ENCODE data around the gene POC1A. TPM values are rescaled to one million over a fixed set of nuclear protein-coding genes. Genes with fewer than 3 reads are reported as not detected.
A peak's percentile ranks its signal among the peaks of the same experiment; 100 is the strongest.

The POC1A gene
- total RNA-seq, 1 experiment from 2014 or later, result 43.0 TPM

DNA sequence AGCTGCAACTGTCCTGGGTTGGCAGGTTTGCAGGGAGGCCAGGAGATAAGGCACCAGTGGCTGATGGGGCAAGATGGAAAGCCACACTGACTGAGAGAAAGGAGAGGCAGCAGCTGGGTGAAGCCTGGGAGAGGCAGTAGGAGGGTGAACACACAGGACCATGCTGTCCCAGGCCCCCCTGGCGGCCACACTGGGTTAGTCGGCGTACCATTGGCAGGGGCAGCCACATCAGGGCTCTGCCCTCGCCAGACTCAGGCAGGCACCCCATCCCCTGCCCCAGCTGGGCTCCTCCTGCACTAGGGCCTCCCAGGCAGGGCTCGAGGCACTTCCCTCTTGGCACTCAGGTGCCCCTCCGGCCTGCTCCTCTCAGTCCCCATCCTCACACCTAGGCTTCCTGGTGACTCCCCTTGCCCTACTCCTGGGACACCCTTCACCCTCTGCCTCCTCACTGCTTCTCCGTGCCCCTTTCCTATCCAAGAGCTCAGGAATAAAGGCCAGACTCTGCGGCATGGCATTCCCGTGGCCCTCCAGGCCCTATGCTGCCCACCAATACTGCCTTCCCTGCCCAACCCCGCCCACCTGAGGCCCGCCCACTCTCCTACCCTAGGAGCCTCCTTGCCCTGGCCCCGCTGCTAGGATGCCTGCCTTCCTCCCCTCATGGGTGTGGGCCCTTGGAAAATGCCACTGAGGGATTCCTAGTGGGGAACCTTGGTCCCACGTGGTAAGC, 69.1 kb downstream of the POC1A start:
- no peak overlapping the region for H2AFZ ChIP-seq (ENCODE audit: low read length)
- no peaks in the 10 kb centered on the region for H3K9me2 ChIP-seq (replicated peaks; ENCODE audit: low read length)
- H3K27me3 ChIP-seq (ENCODE audit: low read length), result no peaks in the 10 kb centered on the region
- CTCF ChIA-PET, result no interaction called here
- H3K79me2 ChIP-seq (ENCODE audit: low read length), result no peaks in the 10 kb centered on the region
- DNase-seq (no peak), ATAC-seq (peak; percentile 39; the same call in 1 of the 2 replicates)
- H3K4me1 ChIP-seq (ENCODE audit: insufficient read depth, low read length), result peaks cover 8% of the 10 kb centered on the region
- H3K36me3 ChIP-seq (ENCODE audit: low read depth, low read length), result no peaks in the 10 kb centered on the region; the same call in 1 of the 2 replicates
- H4K20me1 ChIP-seq (ENCODE audit: low read length), result no peaks in the 10 kb centered on the region
- no peak overlapping the region for H3K4me3 ChIP-seq (ENCODE audit: low read length)
- no peaks in the 10 kb centered on the region for H3K9me3 ChIP-seq (ENCODE audit: low read length)
- H3K27ac ChIP-seq (ENCODE audit: low read length), result no peak overlapping the region
- no peak overlapping the region for H3K9ac ChIP-seq (ENCODE audit: low read length)
- no TSS peak for BruUV-seq (replicated peaks)
- POLR2A ChIA-PET (ENCODE audit: unreplicated experiment), result no interaction called here
- intact Hi-C loops (cut with micrococcal nuclease), result no loop called here
- no peak for TF ChIP-seq EZH2 (IDR thresholded peaks at IDR 0.05; ENCODE audit: low read length, unreplicated experiment)
- TF ChIP-seq, protein P1, sequence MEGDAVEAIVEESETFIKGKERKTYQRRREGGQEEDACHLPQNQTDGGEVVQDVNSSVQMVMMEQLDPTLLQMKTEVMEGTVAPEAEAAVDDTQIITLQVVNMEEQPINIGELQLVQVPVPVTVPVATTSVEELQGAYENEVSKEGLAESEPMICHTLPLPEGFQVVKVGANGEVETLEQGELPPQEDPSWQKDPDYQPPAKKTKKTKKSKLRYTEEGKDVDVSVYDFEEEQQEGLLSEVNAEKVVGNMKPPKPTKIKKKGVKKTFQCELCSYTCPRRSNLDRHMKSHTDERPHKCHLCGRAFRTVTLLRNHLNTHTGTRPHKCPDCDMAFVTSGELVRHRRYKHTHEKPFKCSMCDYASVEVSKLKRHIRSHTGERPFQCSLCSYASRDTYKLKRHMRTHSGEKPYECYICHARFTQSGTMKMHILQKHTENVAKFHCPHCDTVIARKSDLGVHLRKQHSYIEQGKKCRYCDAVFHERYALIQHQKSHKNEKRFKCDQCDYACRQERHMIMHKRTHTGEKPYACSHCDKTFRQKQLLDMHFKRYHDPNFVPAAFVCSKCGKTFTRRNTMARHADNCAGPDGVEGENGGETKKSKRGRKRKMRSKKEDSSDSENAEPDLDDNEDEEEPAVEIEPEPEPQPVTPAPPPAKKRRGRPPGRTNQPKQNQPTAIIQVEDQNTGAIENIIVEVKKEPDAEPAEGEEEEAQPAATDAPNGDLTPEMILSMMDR (conservative IDR thresholded peaks at IDR 0.05; ENCODE audit: low read depth, low read length), result 0 out of 2 replicates have a peak, but pooled peaks have one; percentile 28
- no peak for TF ChIP-seq EZH2phosphoT487 (IDR thresholded peaks at IDR 0.05; ENCODE audit: borderline replicate concordance, low read length)
- no peak overlapping the region for H3K4me2 ChIP-seq (ENCODE audit: low read length)
- H3F3A ChIP-seq (ENCODE audit: low read length, unreplicated experiment), result no peaks in the 10 kb centered on the region

DNA sequence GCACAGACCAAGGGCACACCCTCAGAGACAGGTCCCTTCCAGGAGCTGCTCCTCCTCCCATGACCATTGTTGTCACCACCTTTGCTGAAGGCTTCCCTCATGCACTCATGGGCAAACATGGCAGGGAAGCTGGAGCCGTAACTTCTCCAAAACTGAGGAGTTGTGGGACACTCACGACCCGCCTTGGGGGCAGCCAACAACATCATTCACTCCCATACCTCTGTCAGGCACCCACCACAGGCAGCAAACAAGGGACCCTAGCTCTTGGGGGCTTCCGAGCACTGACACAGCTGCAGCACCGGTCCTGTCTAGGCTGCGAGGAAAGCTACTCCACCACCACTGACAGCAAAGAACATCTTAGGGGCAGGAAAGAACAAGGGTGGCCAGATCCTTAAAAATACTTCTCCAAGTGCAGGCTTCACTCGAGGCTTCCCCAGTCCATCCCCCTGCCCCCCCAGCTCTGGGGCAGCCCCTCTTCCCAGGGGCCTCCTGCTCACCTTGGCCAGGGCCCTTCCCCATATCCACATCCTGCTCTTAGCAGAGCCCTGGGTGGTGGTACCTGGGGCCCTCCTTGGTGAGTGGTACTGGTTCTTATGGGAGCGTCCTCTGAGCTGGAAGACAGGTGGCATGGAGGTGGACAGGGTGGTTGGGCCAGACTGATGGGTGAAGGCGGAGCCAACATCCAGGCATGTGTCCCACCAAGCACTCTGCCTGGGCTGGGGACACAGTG, 69.8 kb downstream of the POC1A start:
- Histone ChIP-seq H3K9ac (ENCODE audit: low read length) (no peak overlapping the region), H3K4me1 (ENCODE audit: insufficient read depth, low read length) (peaks cover under 1% of the 10 kb centered on the region; the same call in 1 of the 2 replicates), H3K27me3 (ENCODE audit: low read length) (no peaks in the 10 kb centered on the region), H2AFZ (ENCODE audit: low read length) (no peak overlapping the region), H3K9me3 (ENCODE audit: low read length) (no peaks in the 10 kb centered on the region), H3F3A (ENCODE audit: low read length, unreplicated experiment) (no peaks in the 10 kb centered on the region), H3K9me2 (replicated peaks; ENCODE audit: low read length) (no peaks in the 10 kb centered on the region), H3K27ac (ENCODE audit: low read length) (no peak overlapping the region), H4K20me1 (ENCODE audit: low read length) (no peaks in the 10 kb centered on the region), H3K79me2 (ENCODE audit: low read length) (no peaks in the 10 kb centered on the region), H3K36me3 (ENCODE audit: low read depth, low read length) (no peaks in the 10 kb centered on the region; the same call in 1 of the 2 replicates), H3K4me3 (ENCODE audit: low read length) (no peak overlapping the region), H3K4me2 (ENCODE audit: low read length) (no peak overlapping the region)
- DNase-seq, result no peak
- no TSS peak for BruUV-seq (replicated peaks)
- intact Hi-C loops (cut with micrococcal nuclease), result no loop called here
- ChIA-PET POLR2A (ENCODE audit: unreplicated experiment) (no interaction called here), CTCF (no interaction called here)
- no peak for ATAC-seq
- TF ChIP-seq EZH2 (IDR thresholded peaks at IDR 0.05; ENCODE audit: low read length, unreplicated experiment), result no peak
- TF ChIP-seq EZH2phosphoT487 (IDR thresholded peaks at IDR 0.05; ENCODE audit: borderline replicate concordance, low read length), result no peak
- TF ChIP-seq, protein P1 (conservative IDR thresholded peaks at IDR 0.05; ENCODE audit: low read depth, low read length), result no peak
